ENCODE measurements around the gene SLC25A21.

GRCh38 chr14:36676236-36676635, 496.2 kb downstream of the SLC25A21 start:
- no peak for TF ChIP-seq CTCF (IDR thresholded peaks at IDR 0.05)
- TF ChIP-seq POLR2A (IDR thresholded peaks at IDR 0.05): no peak

Data from suprapubic skin (tissue), 3 donors.